Ovary (tissue), 3 donors: ENCODE data around the gene ZNF519.
"Not testable (repeated sequence)": the region's sequence is repeated elsewhere in the genome, so short reads cannot be mapped to it uniquely, and the experiment has no call there.

Experiments used
- CTCF ChIP-seq, 3 donors: fragments of 450-650 bp in 2 of 3; fragments of 200-600 bp in 1 of 3; IDR thresholded peaks; one replicate each; pipeline versions ENCODE4 v1.5.1 to v1.8.0; 2016 to 2022; ENCODE audit warnings: antibody characterized with exemption in 3 of 3, mild to moderate bottlenecking in 1 of 3
- EP300 ChIP-seq: sonication (generic); formaldehyde crosslinking; IDR thresholded peaks from one replicate; pipeline ENCODE4 v1.6.1; 2017; ENCODE audit warnings: antibody characterized with exemption
- POLR2A ChIP-seq: fragments of 450-650 bp; IDR thresholded peaks from one replicate; pipeline ENCODE4 v1.6.1; 2017; ENCODE audit warnings: antibody characterized with exemption, mild to moderate bottlenecking, moderate library complexity
- donor health status: DM: no; HTN: no; CAD: no.

- not testable (repeated sequence) for TF ChIP-seq CTCF (IDR thresholded peaks at IDR 0.05); POLR2A; EP300
These were observed 17.1 kb upstream of the ZNF519 start for GRCh38 chr18:14149121-14149850.
